ENCODE results near the gene MAML3.

Gene MAML3

DNA sequence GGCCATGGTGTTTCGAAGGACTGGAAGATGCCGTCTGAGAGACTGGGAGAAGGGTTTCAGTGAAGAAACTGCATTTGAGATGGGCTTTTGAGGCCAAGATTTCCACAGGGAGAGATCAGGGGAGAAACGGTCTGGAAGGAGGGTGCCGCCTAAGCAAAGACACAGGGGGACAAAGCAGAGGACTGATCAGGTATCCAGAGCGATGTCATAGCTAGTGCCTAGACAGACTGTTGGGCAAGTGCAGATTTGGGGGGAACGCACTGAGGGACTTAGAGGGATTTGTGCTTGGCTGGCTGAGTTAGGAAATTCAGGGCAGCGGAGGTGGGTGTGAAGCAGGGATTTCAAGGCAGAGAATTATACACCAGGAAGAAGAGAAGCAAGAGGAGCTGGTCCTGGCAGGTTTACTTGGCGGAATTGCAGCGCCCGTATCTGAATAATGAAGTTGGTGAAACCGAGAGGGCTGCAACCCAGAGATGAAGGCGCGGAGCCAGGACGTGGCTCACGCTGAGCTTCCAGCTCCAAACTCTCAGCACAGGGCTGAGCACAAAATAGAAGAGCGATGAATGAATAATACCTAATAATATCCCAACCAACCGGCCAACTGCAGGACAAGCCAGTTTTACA lies 106.9 kb downstream of the MAML3 start:
- no peak for DNase-seq (ENCODE audit: low read depth)
- no peak overlapping the region for H3K4me3 ChIP-seq (ENCODE audit: low read depth, low read length)
- TF ChIP-seq, protein P1, sequence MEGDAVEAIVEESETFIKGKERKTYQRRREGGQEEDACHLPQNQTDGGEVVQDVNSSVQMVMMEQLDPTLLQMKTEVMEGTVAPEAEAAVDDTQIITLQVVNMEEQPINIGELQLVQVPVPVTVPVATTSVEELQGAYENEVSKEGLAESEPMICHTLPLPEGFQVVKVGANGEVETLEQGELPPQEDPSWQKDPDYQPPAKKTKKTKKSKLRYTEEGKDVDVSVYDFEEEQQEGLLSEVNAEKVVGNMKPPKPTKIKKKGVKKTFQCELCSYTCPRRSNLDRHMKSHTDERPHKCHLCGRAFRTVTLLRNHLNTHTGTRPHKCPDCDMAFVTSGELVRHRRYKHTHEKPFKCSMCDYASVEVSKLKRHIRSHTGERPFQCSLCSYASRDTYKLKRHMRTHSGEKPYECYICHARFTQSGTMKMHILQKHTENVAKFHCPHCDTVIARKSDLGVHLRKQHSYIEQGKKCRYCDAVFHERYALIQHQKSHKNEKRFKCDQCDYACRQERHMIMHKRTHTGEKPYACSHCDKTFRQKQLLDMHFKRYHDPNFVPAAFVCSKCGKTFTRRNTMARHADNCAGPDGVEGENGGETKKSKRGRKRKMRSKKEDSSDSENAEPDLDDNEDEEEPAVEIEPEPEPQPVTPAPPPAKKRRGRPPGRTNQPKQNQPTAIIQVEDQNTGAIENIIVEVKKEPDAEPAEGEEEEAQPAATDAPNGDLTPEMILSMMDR (conservative IDR thresholded peaks at IDR 0.05; ENCODE audit: low read depth, low read length): no peak

DNA sequence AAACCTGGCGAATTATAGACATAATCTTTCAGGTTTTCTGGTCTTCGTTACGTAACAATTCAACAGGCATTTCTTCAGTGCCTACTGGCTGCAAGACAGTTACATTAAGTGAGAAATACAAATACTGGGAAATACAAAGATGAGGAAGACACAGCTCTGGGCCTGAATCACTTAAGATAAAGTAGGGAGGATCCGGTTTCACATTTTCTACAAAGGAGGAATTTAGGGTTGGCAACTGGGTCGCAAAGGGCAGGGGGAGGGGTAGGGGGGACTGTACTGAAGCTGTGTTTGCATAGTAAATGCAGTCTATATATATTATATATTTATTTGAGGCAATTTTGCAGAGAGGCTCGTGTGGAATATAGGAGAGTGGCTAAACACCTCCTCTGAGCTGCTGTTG lies 107.4 kb downstream of the MAML3 start:
- no peak for DNase-seq (ENCODE audit: low read depth)
- no peak overlapping the region for H3K4me3 ChIP-seq (ENCODE audit: low read depth, low read length)
- TF ChIP-seq, protein P1 (conservative IDR thresholded peaks at IDR 0.05; ENCODE audit: low read depth, low read length): no peak

DNA sequence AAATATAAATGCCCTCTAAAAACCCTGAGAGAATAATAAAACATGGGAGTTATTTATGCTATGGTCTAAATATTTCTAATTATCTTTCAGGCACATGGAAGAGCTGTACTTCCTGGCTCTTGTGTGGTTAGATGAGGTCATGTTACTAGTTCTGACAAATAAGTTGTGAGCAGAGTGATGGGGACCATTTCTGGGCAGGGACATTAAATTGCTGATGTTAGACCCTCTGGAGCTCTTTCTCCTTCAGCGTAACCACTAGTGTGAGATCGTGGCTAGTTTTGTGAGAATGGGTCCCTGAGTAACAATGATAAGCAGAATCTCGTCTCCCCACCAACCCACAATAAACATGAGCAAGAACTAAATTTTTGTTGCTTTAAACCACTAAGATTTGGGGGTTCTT lies 108.0 kb downstream of the MAML3 start:
- TF ChIP-seq, protein P1 (conservative IDR thresholded peaks at IDR 0.05; ENCODE audit: low read depth, low read length): no peak
- H3K4me3 ChIP-seq (ENCODE audit: low read depth, low read length): no peak overlapping the region
- DNase-seq (ENCODE audit: low read depth): no peak

DNA sequence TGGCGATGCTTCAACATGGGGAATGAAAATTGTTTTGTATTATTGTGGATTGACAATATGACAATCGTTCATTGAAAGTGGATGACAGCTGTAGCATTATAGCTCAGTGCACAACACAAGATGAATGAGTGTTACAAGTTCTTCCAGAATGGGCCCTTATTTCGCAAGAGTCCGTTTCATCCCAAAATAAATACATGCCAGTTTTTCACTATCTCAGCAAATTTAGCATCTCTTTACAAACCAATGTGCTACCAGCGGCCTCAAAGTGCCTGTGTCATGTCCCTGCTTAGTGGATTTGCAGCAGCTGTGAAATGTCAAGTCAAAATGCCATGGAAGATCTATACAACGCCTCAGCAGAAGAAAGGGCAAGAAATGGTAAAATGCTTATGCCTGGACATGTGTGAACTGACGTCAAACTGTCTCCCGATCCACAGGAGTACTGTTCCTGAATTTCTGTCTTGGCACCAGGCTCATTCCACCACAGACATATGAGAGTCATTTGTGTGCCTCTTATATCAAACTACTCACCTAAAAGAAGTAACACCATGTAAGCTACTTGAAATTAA lies 109.6 kb downstream of the MAML3 start:
- H3K4me3 ChIP-seq (ENCODE audit: low read depth, low read length): no peak overlapping the region
- TF ChIP-seq, protein P1 (conservative IDR thresholded peaks at IDR 0.05; ENCODE audit: low read depth, low read length): no peak
- DNase-seq (ENCODE audit: low read depth): no peak

DNA sequence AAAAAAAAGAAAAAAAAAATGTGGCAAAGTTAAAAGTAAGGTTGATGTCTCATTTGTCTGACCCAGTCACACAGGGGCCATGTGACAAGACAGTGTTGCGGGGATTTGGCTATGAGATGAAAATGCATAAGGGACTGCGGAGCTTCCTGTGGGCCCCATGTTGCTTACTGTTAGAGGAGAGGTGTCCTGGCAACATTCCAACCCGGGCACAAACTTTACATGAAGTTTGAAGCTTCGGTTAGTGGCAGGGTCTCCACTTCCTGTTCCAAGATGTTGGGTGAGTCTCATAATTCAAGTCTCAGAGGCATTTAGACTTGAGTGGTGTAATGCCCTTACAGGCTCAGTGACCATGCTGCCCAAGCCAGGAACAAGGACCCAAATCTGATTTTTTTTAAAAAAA lies 111.3 kb downstream of the MAML3 start:
- DNase-seq (ENCODE audit: low read depth): no peak
- H3K4me3 ChIP-seq (ENCODE audit: low read depth, low read length): no peak overlapping the region
- TF ChIP-seq, protein P1 (conservative IDR thresholded peaks at IDR 0.05; ENCODE audit: low read depth, low read length): no peak

DNA sequence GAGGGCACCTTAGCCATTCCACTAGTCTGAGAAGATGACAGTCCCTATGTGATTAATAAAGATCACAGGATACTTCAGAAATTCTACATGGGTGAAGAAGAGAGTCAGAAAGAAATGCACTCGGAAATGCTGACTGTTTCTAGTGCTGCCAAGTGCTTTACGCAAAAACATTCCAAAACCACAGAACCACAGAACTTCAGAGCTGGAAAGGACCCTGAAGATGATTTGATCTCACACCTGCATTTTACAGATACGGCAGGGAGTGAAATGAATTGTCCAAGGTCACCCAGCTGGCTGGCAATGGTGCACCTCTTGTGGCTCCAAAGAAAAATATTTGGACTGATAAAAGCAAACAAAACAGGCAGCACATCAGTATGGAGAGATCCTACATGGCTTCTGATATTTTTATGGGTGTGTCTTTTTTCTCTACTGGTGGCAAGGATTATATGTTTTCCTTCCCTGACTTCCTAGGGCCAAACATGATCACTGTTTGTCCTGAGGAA lies 115.9 kb downstream of the MAML3 start:
- DNase-seq (ENCODE audit: low read depth): peak; percentile 85
- H3K4me3 ChIP-seq (ENCODE audit: low read depth, low read length): no peak overlapping the region
- TF ChIP-seq, protein P1 (conservative IDR thresholded peaks at IDR 0.05; ENCODE audit: low read depth, low read length): no peak
